Measurements from ENCODE around the gene LMNB1.

- no peak for TF ChIP-seq SPI1 (IDR thresholded peaks at IDR 0.05; ENCODE audit: low read depth, low read length)
- TF ChIP-seq POLR2A (IDR thresholded peaks at IDR 0.05; ENCODE audit: low read depth, low read length): no peak
- no peak for TF ChIP-seq POLR2AphosphoS5 (IDR thresholded peaks at IDR 0.05; ENCODE audit: low read depth, low read length)
- TF ChIP-seq TAF1 (IDR thresholded peaks at IDR 0.05; ENCODE audit: low read depth, low read length): no peak
- TF ChIP-seq PAX5 (IDR thresholded peaks at IDR 0.05; ENCODE audit: insufficient read depth, low read length, severe bottlenecking): no peak
Observed at GRCh38 chr5:126799780-126800179, 22.8 kb downstream of the LMNB1 start.
